ENCODE data around the gene KIFAP3.

- TF ChIP-seq POLR2A (IDR thresholded peaks at IDR 0.05) (no peak), CTCF (IDR thresholded peaks at IDR 0.05) (no peak)
Measured at GRCh38 chr1:170001266-170001665, 73.2 kb downstream of the KIFAP3 start.

Data from thyroid gland (tissue), 4 donors.